Measurements from ENCODE around the gene LTBP4.

- TF ChIP-seq, protein P1, sequence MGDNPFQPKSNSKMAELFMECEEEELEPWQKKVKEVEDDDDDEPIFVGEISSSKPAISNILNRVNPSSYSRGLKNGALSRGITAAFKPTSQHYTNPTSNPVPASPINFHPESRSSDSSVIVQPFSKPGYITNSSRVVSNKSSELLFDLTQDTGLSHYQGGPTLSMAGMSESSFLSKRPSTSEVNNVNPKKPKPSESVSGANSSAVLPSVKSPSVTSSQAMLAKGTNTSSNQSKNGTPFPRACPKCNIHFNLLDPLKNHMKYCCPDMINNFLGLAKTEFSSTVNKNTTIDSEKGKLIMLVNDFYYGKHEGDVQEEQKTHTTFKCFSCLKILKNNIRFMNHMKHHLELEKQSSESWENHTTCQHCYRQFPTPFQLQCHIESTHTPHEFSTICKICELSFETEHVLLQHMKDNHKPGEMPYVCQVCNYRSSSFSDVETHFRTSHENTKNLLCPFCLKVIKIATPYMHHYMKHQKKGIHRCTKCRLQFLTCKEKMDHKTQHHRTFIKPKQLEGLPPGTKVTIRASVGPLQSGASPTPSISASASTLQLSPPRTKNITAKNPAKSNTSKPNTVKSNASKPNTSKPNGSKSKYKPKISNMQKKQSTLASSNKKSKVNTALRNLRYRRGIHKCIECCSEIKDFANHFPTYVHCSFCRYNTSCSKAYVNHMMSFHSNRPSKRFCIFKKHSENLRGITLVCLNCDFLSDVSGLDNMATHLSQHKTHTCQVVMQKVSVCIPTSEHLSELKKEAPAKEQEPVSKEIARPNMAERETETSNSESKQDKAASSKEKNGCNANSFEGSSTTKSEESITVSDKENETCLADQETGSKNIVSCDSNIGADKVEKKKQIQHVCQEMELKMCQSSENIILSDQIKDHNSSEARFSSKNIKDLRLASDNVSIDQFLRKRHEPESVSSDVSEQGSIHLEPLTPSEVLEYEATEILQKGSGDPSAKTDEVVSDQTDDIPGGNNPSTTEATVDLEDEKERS (tag by site-specific recombination; IDR thresholded peaks at IDR 0.05): no peak
- TF ChIP-seq, protein P2, sequence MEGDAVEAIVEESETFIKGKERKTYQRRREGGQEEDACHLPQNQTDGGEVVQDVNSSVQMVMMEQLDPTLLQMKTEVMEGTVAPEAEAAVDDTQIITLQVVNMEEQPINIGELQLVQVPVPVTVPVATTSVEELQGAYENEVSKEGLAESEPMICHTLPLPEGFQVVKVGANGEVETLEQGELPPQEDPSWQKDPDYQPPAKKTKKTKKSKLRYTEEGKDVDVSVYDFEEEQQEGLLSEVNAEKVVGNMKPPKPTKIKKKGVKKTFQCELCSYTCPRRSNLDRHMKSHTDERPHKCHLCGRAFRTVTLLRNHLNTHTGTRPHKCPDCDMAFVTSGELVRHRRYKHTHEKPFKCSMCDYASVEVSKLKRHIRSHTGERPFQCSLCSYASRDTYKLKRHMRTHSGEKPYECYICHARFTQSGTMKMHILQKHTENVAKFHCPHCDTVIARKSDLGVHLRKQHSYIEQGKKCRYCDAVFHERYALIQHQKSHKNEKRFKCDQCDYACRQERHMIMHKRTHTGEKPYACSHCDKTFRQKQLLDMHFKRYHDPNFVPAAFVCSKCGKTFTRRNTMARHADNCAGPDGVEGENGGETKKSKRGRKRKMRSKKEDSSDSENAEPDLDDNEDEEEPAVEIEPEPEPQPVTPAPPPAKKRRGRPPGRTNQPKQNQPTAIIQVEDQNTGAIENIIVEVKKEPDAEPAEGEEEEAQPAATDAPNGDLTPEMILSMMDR (tag by site-specific recombination; IDR thresholded peaks at IDR 0.05): no peak
- TF ChIP-seq ZBTB26 (tag by site-specific recombination; optimal IDR thresholded peaks at IDR 0.05) (no peak), ZNF707 (tag by site-specific recombination; IDR thresholded peaks at IDR 0.05) (no peak)
Observed at GRCh38 chr19:40553885-40554857, 47.0 kb upstream of the LTBP4 start.
